Measurements from ENCODE around the gene ADGRD1. TPM values are rescaled to one million over a fixed set of nuclear protein-coding genes. Genes with fewer than 3 reads are reported as not detected.

The ADGRD1 gene
- total RNA-seq, 1 experiment from 2014 or later = not detected

DNA sequence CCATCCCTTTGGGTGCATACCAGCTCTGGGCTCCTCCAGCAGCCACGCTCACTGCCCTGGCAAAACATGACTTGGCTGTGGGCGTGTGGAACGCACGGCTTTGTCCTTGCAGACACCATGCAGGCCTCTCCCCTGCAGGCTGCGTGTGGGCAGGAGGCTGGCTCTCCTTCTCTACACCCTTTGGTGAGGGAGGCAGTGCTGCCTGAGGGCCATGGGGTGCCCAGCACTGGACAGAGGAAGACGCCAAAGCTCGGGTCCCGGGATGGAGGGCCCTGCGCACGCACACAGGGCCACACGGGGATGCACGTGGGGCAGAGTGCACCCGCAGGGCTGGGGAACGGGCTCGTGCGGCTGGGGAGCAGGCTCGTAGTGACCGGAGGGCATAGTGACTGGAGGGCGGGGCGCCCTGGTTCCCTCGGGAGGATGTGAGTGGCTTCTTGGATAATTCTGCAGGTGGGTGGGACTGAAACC, 89.7 kb downstream of the ADGRD1 start:
- no peak for DNase-seq (ENCODE audit: low read depth)
- in situ Hi-C loops (cut with HindIII; ENCODE audit: low pct_unique_long_range_greater_than_20kb, low sequenced_read_pairs) = no loop called here

DNA sequence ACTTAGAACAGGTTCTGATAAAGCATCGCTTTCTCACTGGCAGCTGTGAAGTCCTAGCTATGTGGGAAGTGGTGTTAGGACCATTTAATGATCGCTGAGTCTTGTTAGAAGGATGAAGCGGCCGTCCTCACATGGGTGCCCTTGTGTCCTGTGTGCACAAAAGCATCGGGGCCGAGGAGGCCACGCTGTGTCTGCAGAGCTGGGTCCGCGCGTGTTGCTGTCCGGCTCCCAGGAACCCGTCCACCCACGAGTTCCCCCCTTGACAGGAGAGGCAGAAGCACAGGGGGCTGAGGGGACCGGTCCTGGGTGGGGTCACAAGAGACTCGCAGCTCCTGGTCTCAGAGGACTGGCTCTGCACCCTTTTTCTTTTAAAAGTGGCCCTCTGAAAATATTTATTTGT, 90.4 kb downstream of the ADGRD1 start:
- in situ Hi-C loops (cut with HindIII; ENCODE audit: low pct_unique_long_range_greater_than_20kb, low sequenced_read_pairs) = no loop called here
- DNase-seq (ENCODE audit: low read depth) = no peak

DNA sequence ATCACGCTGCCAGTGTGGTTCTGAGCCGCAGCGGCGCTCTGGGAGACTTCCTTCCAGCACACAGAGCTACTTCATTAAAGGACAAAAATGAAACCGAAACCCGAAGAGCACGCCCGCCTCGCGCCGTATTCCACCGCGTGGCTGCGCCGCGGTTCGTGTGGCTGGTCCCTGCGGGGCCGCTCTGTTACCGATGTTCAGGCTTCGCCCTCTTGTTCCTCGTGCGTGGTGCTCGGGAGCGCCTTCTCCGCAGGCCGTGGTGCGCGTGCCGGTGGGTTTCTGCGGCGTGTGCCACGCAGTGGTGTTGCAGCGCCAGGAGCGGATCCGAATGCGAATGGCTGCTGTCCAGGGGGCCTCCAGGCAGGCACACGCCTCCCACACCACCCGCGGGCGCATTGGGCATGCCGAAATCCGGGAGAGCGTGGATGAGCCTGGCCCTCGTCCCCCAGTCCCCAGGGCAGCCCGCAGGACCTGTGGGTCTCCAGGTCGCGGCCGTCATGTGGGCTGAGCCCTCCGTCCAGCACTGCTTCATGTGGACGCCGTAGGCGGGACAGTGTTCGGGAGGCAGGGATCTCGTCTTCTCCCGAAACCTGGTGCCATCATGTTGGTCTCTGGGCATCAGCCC, 91.2 kb downstream of the ADGRD1 start:
- no peak for DNase-seq (ENCODE audit: low read depth)
- in situ Hi-C loops (cut with HindIII; ENCODE audit: low pct_unique_long_range_greater_than_20kb, low sequenced_read_pairs) = no loop called here

DNA sequence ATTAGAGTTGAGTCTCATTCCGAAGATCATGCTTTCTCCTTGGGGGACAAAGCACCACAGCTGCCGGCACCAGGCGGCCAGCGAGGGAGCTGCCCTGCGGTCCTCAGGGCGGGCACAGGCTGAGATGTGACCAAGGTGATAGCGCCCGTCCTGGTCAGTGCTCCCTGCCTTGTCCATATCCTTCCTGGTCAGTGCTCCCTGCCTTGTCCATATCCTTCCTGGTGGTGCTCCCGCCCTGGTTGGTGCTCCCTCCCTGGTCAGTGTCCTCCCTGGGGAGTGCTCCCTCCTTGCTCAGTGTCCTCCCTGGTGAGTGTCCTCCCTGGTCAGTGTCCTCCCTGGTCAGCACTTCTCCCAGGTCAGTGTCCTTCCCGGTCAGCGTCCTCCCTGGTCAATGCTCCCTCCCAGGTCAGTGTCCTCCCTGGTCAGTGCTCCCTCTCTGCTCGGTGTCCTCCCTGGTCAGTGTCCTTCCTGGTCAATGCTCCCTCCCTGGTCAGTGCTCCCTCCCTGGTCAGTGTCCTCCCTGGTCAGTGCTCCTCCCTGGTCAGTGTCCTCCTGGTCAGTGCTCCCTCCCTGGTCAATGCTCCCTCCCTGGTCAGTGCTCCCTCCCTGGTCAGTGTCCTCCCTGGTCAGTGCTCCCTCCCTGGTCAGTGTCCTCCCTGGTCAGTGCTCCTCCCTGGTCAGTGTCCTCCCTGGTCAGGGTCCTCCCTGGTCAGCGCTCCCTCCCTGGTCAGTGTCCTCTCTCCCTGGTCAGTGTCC, 92.2 kb downstream of the ADGRD1 start:
- in situ Hi-C loops (cut with HindIII; ENCODE audit: low pct_unique_long_range_greater_than_20kb, low sequenced_read_pairs) = no loop called here
- no peak for DNase-seq (ENCODE audit: low read depth)

DNA sequence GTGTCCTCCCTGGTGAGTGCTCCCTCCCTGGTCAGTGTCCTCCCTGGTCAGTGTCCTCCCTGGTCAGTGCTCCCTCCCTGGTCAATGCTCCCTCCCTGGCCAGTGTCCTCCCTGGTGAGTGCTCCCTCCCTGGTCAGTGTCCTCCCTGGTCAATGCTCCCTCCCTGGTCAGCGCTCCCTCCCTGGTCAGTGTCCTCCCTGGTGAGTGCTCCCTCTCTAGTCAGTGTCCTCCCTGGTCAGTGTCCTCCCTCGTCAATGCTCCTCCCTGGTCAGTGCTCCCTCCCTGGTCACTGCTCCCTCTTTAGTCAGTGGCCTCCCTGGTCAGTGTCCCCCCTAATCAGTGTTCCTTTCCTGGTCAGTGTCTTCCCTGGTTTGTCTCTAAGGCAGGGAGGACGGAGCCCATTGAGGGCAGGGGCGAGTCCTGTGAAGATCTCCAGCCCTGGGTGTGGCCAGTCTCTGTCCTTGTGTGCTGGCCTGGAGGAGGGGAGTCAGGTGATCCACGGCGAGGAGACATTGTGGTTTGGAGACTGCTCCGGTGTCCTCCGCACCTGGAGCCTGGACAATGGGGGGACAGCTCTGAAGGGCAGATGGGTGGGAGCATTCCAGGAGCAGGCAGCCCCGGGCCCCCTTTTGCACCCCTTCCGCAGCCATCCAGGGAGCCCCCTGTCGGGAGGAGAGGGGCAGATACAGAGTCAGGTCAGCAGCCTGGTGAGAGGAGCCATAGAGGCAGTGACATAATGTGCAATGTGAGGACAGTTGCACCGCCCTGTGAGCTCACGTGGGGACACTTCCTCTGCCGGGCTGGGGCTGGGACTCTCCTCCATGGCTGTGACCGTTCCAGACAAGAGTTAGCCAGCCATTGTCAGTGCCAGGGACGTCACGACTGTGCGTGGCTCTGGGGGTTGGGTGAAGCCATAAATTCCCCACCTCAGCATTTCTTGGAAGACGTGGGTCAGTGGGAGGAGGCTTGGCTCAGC, 93.4 kb downstream of the ADGRD1 start:
- DNase-seq (ENCODE audit: low read depth) = no peak
- in situ Hi-C loops (cut with HindIII; ENCODE audit: low pct_unique_long_range_greater_than_20kb, low sequenced_read_pairs) = no loop called here

DNA sequence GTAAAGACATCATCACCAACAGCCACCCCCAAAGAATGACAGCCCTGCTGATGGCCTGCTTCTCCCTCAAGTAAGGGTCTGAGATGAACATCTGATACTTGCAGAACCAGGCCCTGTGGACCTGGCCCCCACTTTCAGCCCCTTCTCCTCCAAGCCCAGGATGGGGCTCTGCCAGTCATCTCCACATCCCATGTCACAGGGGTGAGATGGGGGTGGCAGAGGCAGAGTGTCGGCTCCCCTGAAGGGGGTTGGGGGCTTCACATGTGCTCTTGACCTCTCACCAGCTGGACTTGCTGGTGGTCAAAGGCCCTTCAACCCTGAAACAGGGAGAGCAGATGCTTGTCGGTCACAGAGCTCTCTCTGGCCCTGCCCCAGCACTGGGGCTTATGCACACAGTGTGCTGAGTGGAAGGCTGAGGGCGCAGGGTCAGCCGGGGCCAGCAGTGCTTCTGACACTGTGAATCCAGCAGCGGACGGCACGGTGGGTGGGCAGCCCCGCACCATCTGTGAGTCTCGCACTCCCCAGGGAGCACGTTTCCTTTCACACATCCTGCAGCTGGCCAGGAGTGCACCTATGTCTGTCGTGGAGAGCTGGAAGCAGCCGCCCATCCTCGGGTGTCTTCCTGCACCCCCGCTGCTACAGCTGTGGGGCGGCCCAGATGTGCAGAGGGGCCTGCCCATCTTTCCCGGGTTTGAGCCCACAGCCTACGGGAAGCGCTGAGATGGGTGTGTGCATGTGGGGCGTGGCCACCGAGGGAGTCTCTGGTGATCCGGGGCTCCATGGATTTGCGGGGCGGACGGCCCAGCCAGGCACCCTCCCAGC, 94.3 kb downstream of the ADGRD1 start:
- in situ Hi-C loops (cut with HindIII; ENCODE audit: low pct_unique_long_range_greater_than_20kb, low sequenced_read_pairs) = no loop called here
- DNase-seq (ENCODE audit: low read depth) = no peak

DNA sequence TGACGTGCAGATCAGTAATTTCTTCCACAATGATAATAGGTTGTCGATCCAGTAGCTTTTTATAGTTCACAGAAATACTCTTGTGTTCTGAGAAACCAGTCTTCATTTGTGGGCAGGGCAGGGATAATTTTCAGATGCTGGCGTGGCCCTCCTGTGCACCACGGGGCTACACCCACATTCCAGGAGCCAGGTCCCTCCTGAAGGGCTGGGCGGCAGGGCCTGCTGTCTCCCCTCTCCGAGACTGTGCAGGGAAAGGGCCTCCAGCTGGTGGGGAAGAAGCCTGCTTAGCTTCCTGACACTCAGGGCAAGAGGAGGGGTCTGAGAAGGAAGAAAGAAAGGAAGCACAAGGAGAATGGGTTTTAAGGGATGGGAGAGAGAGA, 94.9 kb downstream of the ADGRD1 start:
- in situ Hi-C loops (cut with HindIII; ENCODE audit: low pct_unique_long_range_greater_than_20kb, low sequenced_read_pairs) = no loop called here
- no peak for DNase-seq (ENCODE audit: low read depth)

DNA sequence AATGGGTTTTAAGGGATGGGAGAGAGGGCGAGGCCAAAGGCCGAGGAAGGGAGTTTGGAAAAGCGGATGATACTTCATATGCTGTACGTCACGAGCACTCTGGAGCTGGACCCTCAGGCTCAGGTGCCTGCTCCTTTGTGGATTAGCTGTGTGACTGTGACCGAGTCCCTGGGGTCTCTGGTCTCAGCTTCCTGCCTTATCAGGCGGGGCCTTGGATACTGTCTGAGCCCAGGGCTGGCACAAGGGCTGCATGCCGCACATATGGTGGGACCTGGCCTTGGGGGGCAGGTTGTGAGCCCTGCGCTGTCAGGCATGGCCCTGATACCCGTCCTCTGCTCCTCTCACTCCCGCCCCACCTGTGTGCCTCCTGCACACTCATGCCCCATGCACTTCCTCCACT, 95.3 kb downstream of the ADGRD1 start:
- no peak for DNase-seq (ENCODE audit: low read depth)
- in situ Hi-C loops (cut with HindIII; ENCODE audit: low pct_unique_long_range_greater_than_20kb, low sequenced_read_pairs) = no loop called here

DNA sequence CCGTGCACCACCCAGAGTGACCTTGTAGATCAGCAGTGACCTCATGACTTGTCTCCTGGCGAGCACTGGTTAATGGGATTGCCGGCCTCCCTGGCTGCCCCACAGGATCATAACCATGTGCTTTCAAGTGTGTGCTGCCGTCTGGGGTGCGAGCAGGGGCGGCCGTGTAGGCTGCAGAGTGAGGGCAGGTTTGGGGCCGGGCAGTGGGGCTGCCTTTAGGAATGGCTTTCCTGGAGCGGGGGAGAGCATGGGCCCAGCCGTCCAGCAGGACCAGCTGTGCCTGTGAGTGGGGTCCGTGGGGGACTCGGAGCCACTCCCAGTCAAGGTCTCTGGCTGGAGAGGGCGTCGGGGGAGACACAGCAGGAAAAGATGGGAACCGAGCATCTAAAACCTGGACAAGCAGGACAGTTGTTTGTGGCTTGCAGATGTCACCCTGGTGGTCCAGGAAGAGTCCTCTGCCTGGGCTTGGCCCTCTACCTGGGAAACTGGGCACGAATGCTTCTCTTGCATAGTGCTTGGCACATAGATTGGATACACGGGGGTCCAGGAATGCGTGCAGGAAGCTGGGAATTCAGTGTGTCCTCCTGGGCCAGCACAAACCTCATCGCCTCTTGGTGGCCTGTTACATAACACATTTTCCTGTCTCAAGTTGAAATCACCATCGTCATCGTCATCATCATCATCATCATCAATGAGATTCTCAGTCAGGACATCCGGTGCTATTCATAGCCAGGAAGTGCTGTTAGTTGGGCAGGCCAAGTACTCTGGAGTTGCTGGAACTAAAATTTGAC, 96.0 kb downstream of the ADGRD1 start:
- DNase-seq (ENCODE audit: low read depth) = no peak
- in situ Hi-C loops (cut with HindIII; ENCODE audit: low pct_unique_long_range_greater_than_20kb, low sequenced_read_pairs) = no loop called here

DNA sequence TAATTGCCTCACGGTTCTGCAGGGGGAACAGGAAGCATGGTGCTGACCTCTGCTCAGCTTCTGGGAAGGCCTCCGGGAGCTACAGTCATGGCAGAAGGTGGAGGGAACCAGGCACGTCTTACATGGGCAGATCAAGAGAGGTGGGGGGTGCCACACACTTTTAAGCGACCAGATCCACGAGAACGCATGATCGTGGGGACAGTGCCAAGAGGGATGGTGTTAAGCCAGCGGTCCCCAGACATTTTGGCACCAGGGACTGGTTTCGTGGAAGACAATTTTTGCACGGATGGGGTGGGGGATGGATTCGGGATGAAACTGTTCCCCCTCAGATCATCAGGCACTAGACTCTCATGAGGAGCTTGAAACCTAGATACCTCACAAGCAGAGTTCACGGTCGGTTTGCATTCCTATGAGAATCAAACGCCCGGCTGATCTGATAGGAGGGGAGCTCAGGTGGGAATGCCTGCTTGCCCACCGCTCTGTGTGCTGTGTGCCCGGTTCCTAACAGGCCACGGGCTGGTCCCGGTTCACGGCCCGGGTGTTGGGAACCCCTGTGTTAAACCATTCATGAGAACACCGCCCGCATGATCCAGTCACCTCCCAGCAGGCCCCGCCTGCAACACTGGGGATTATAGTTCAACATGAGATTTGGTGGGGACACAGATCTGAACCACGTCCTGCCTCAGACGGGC, 96.9 kb downstream of the ADGRD1 start:
- in situ Hi-C loops (cut with HindIII; ENCODE audit: low pct_unique_long_range_greater_than_20kb, low sequenced_read_pairs) = no loop called here
- DNase-seq (ENCODE audit: low read depth) = no peak

DNA sequence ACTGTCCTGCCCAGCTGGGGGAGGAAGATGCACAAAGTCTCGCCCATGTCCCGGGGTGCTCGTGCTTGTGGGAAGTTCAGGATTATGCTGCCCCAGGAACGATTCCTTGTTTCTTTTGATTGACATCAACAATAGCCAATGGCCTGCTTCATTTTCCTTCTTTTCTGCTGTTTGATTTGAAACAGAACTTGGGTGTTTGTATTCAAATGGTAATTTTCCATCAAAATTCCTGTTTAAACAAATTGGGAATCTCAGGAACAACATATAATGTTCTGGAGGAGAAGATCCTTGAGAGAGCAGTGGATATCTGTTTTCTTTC, 97.4 kb downstream of the ADGRD1 start:
- DNase-seq (ENCODE audit: low read depth) = no peak
- in situ Hi-C loops (cut with HindIII; ENCODE audit: low pct_unique_long_range_greater_than_20kb, low sequenced_read_pairs) = no loop called here

DNA sequence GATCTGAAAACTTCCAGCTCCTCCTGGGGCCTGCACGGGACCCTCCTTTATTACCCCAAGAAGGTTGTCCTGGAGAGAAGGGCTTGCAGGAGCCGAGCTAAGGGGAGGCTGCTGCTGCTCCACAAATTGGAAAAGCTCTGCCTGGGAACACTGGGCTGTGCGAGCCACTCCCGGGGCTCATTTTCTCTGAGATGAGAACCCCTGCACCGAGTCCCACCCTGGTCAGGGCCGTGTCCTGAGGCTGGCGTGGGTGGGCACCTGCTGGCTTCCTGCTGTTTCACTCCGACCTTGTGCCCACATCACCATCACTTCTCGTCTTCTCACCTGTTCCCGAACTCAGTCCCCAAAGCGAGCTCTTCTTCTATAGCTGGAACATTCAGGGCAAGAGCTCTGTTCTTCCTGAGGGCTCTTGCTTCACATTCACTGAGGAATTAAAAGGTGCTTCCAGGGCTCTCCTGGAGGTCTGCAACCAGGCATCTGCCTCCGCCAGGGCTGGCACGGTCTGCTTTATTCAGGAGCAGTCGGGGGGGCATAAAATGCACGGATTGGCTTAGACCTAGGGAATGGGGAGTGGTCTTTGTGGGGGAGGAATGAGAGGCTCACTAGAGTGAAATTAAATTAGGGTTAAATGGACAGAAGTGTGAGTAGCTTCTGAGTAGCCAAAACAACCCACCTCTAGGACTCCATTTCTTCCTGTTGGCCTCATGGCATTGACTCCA, 98.5 kb downstream of the ADGRD1 start:
- in situ Hi-C loops (cut with HindIII; ENCODE audit: low pct_unique_long_range_greater_than_20kb, low sequenced_read_pairs) = no loop called here
- no peak for DNase-seq (ENCODE audit: low read depth)

DNA sequence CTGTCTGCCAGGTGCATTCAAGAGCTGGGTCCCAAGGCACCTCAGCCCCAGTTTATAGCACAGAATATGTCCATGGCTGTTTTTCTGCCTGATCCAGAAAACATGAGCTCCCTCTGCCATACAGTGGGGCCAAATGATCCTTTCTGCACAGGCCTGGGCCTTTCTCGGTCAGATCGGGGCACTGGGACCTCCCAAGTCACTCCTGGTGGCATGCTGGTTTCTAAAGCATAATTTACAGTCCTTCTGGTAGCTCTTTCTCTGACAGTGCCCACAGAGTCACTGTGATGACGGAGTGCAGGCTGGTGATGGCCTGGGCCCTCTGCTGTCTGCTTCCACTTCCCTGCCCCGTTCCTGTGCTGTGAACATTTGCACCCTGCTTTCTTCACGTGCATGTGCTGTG, 99.2 kb downstream of the ADGRD1 start:
- no peak for DNase-seq (ENCODE audit: low read depth)
- in situ Hi-C loops (cut with HindIII; ENCODE audit: low pct_unique_long_range_greater_than_20kb, low sequenced_read_pairs) = no loop called here

DNA sequence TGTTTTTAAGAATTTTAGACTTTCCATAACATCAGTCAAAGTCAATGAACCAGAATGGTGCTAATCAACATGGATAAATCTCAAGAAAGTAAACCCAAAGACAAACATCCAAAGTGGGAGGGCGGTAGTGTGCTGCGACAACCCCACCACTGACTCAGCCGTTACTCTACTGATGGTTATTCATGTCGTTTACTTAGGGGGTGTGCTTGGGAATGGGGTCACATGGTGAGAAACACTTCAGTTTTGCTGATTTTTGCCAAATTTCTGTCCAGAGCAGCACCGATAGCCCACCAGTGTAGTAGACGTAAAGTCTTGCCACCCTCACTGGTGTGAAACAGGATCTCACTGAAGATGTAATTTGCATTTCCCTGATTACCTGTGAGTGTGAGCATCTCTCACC, 99.9 kb downstream of the ADGRD1 start:
- in situ Hi-C loops (cut with HindIII; ENCODE audit: low pct_unique_long_range_greater_than_20kb, low sequenced_read_pairs) = no loop called here
- no peak for DNase-seq (ENCODE audit: low read depth)

DNA sequence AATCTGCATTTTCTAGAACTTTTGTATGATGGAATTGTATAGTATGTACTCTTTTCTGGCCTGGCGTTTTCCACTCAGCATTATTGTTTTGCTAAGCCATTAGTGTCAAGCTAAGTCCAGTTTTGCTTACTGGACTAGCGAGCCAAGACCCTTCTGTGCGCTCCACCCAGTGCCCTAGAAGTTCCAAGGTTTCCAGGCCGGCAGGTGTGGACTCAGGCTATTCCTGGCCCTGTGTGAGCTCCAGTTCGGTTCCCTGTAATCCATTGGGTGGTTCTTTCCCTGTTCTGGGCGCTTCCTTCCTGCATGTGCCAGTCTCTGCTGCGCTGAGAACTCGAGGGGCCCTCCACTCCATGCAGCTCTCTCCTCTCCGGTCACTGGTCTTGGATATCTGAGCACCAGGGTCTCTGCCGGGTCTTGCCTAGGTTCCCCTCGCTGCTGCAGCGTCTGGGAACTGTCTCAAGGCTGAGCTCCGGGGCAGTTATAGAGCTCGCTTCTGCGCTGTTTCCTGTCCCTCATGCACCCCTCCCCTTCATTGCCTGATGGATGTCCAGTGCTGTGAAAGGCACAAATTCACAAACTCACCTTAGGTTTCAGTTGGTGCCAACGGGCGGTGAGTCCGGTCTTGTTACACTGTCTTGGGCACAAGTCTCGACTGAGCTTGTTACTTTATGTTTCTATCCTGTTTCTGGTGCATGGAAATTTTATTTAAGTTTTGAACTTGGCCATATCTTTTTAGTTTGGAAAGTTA, 100.8 kb downstream of the ADGRD1 start:
- no peak for DNase-seq (ENCODE audit: low read depth)
- in situ Hi-C loops (cut with HindIII; ENCODE audit: low pct_unique_long_range_greater_than_20kb, low sequenced_read_pairs) = no loop called here

DNA sequence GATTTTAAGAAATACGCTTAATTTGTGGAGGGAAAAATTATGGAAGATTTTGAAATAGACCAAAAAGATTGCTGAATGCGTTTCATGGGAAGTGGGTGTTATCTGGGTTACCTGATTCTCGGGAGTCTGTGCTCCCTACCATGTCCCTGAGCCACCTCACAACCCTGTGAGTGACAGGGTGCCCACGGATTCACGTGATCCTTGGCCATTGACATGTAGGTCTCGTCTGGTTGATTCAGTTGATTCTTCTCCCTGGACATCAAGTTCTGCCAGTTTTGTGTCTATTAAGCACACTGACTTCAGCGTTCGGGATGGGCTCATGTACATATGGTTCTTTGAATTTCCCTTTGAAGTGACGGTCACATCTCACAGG, 101.4 kb downstream of the ADGRD1 start:
- in situ Hi-C loops (cut with HindIII; ENCODE audit: low pct_unique_long_range_greater_than_20kb, low sequenced_read_pairs) = no loop called here
- no peak for DNase-seq (ENCODE audit: low read depth)

Data from Caki2 (cell line).